Chondrocyte (in vitro differentiated cells): ENCODE measurements around the gene SLC44A1. TPM values are rescaled to one million over a fixed set of nuclear protein-coding genes. Genes with fewer than 3 reads are reported as not detected.

Experiments
- DNase-seq: peaks from one replicate; pipeline ENCODE4 v3.0.0; 2021; ENCODE audit warnings: mixed read lengths, low spot score
- H3K27ac Mint-ChIP-seq: one replicate; pipeline ENCODE4 v1.8.0; 2021; ENCODE audit warnings: mild to moderate bottlenecking, moderate library complexity, mixed read lengths; ENCODE audit not compliant: unreplicated experiment
- H3K27me3 Mint-ChIP-seq: 2 replicates; pipeline ENCODE4 v1.8.0; 2021; ENCODE audit warnings: low read depth, mixed read lengths
- H3K36me3 Mint-ChIP-seq: 2 replicates; pipeline ENCODE4 v1.8.0; 2021; ENCODE audit warnings: low read depth, mixed read lengths
- H3K4me1 Mint-ChIP-seq: 2 replicates; pipeline ENCODE4 v1.8.0; 2021; ENCODE audit warnings: low read depth, mild to moderate bottlenecking, mixed read lengths
- H3K4me3 Mint-ChIP-seq: one replicate; pipeline ENCODE4 v1.8.0; 2021; ENCODE audit warnings: mild to moderate bottlenecking, moderate library complexity, mixed read lengths; ENCODE audit not compliant: unreplicated experiment
- H3K9me3 Mint-ChIP-seq: 2 replicates; pipeline ENCODE4 v1.8.0; 2021; ENCODE audit warnings: low read depth, mixed read lengths
- total RNA-seq: library from RNA; stranded (reverse); gene quantifications from 3 replicates; pipeline ENCODE4 v1.2.1, GENCODE V29; 2021
- TF ChIP-seq, protein P1 (sequence below): fragments of 200-600 bp; sonication (generic); IDR thresholded peaks from 2 replicates; pipeline ENCODE4 v1.5.0; 2021; ENCODE audit warnings: antibody characterized with exemption, mild to moderate bottlenecking, moderate library complexity

The SLC44A1 gene
- total RNA-seq, 1 donor from 2014 or later: 17.1 TPM

DNA sequence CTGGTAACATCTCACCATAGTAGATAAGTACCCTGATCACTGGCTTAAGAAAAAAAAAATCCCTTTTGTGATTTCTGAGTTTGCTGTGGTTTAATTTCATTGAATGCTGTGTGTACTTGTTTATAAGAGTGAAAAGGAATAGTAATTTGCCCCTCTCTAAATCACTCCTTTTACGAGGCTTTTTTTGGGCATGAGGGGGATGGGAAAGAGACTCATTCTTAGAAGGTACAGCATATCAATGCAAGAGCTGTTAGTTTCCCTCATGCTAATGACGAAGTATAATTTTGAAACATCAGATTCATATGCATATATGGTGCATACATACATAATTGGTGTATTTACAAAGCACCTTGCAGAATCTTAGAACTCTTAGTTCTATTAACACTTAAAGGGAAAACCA is 2.4 kb upstream of the SLC44A1 start:
- no peak overlapping the region for H3K27ac Mint-ChIP-seq
- TF ChIP-seq, protein P1, sequence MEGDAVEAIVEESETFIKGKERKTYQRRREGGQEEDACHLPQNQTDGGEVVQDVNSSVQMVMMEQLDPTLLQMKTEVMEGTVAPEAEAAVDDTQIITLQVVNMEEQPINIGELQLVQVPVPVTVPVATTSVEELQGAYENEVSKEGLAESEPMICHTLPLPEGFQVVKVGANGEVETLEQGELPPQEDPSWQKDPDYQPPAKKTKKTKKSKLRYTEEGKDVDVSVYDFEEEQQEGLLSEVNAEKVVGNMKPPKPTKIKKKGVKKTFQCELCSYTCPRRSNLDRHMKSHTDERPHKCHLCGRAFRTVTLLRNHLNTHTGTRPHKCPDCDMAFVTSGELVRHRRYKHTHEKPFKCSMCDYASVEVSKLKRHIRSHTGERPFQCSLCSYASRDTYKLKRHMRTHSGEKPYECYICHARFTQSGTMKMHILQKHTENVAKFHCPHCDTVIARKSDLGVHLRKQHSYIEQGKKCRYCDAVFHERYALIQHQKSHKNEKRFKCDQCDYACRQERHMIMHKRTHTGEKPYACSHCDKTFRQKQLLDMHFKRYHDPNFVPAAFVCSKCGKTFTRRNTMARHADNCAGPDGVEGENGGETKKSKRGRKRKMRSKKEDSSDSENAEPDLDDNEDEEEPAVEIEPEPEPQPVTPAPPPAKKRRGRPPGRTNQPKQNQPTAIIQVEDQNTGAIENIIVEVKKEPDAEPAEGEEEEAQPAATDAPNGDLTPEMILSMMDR: no peak
- no peak overlapping the region for H3K4me3 Mint-ChIP-seq
- no peak for DNase-seq
- H3K4me1 Mint-ChIP-seq: peaks cover 30% of the 10 kb centered on the region
- H3K27me3 Mint-ChIP-seq: peaks cover 24% of the 10 kb centered on the region
- H3K36me3 Mint-ChIP-seq: no peaks in the 10 kb centered on the region
- no peaks in the 10 kb centered on the region for H3K9me3 Mint-ChIP-seq

DNA sequence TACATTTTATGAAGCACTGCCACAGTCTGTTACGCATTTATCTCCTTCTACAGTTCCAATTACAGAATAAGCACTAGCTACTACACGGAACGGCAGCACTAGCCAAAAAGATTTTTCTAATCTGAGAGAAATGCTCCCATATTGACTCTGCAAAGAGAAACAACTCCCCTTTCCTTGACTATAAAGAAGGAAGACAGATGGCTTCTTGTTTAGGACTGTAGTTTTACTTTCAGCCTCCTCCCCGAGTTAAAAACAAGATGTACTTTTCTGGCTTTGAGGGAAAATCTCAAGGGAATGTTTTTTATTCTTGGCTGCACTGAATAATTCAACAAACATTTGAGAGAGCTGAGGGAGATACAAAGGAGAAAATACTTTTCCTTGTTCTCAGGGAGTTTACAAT is 1.9 kb upstream of the SLC44A1 start:
- DNase-seq: no peak
- Mint-ChIP-seq H3K9me3 (no peaks in the 10 kb centered on the region), H3K27me3 (peaks cover 24% of the 10 kb centered on the region), H3K4me1 (peaks cover 30% of the 10 kb centered on the region), H3K36me3 (no peaks in the 10 kb centered on the region), H3K27ac (no peak overlapping the region), H3K4me3 (no peak overlapping the region)
- TF ChIP-seq, protein P1: no peak

DNA sequence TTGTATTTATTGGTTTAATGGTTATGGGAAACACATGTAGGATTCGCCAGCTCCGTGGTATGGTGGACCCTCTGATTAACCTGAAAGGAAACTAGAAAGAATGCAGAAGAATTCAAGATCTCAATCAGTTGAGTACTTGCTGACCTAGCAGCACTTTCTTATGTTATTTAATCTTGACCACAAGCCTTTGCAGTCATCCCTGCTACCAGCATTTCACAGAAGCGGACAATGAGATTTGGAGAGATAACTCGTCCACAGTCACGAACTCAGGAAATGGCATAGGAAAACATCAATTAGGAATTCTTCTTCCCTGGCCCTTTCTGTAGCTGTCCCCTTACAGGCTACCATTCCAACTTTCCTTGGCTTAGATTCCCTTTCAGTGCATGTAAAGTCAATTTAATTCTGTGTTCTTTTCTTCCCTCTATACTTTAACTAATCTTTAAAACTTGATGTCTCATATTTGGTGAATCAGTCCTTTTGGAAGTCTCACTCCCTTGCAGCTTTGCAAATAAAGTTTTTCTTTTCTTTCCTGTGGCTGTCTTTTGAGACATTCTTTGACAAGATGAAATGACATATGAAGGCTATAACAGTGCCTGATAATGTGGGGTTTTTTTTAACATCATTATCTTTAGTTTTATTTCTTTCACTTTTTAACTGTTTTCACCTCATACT is 1.3 kb upstream of the SLC44A1 start:
- TF ChIP-seq, protein P1: no peak
- Mint-ChIP-seq H3K27ac (peak overlapping the region; percentile 8), H3K27me3 (peaks cover 24% of the 10 kb centered on the region), H3K36me3 (no peaks in the 10 kb centered on the region), H3K4me1 (peaks cover 30% of the 10 kb centered on the region), H3K9me3 (no peaks in the 10 kb centered on the region), H3K4me3 (no peak overlapping the region)
- no peak for DNase-seq

DNA sequence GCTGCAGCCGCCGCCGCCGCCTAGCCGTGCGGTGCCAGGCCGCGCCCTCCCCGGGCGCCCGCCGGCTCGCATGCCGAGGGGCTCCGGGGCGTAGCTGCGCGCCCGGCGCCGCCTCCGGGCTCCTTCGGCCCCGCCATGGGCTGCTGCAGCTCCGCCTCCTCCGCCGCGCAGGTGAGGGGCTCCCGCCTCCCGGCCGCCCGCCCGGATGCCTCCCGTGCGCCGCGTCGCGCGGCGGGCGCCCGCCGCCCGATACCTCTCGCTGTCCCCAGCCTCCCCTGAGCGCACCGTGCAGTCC is 230 bp downstream of the SLC44A1 start:
- no peak for DNase-seq
- Mint-ChIP-seq H3K4me3 (peak overlapping the region; percentile 82), H3K27ac (no peak overlapping the region), H3K4me1 (peaks cover 30% of the 10 kb centered on the region), H3K27me3 (peaks cover 13% of the 10 kb centered on the region), H3K9me3 (no peaks in the 10 kb centered on the region), H3K36me3 (no peaks in the 10 kb centered on the region)
- TF ChIP-seq, protein P1: no peak

DNA sequence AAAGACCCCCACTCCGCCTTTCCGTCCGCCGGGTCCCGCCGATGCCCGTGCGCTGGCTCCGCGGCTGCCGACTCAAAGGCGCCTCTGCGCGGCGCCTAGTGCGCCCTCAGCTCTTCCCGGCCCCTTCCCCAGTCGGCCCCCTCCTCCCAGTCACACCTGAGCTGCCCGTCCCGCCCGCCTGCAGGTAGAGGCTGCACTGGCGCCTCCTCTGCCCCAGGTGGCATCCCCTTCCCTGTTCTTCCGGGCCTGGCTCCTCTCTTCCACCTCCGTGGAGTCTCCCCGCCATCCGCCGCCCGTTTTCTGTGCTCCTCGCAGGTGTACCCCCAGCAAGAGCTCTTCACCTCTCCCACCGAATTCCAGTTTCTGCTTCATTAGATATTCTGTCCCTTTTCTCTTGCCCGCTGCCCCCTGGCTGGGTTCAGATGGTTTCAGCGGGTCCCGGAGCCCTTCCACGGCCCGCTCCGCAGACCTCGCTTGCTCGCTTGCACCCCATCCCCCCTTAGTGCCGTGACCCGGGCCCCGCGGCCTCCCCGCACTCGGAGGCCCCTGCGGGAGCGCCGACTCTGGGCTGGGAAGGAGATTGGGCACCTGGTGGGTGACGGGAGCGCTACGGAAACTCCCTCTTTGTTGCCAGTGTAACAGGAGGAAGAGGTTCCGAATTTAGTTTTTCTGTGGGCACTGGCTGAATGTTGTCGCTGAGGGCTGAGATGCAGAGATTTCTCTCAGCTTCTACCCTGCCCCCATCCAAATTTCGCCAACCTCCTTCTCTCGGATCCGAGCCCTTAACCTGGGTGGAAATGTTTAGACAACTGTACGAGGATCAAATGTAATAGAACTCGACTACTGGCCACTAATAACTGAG is 809 bp downstream of the SLC44A1 start:
- TF ChIP-seq, protein P1: peak; percentile 35
- no peak for DNase-seq
- Mint-ChIP-seq H3K4me3 (peak overlapping the region; percentile 82), H3K9me3 (no peaks in the 10 kb centered on the region), H3K36me3 (no peaks in the 10 kb centered on the region), H3K4me1 (peaks cover 30% of the 10 kb centered on the region), H3K27me3 (peaks cover 13% of the 10 kb centered on the region), H3K27ac (peak overlapping the region; percentile 75)
